ENCODE results near the gene HDGF. TPM values are rescaled to one million over a fixed set of nuclear protein-coding genes. Genes with fewer than 3 reads are reported as not detected.

Gene HDGF
- total and polyA plus RNA-seq, 9 of the 15 experiments (the other 6 are each of a cell fraction or from before 2014, with no cell fraction given), result 38.8 to 601 (median 400) TPM

GRCh38 chr1:156751757-156752481 lies 444 bp upstream of the HDGF start (continued):
- no peak for TF ChIP-seq MBD1 (CRISPR knock-in tag; IDR thresholded peaks at IDR 0.05)
- no peak for TF ChIP-seq HDAC2 (IDR thresholded peaks at IDR 0.05)
- peak; percentile 85 for TF ChIP-seq RB1 (IDR thresholded peaks at IDR 0.05; ENCODE audit: low read depth)
- TF ChIP-seq MGA (IDR thresholded peaks at IDR 0.05), result peak; percentile 36; the same call in 1 of the 2 replicates
- peak; percentile 86 for TF ChIP-seq HMGN3 (IDR thresholded peaks at IDR 0.05; ENCODE audit: borderline replicate concordance, extremely low read depth, insufficient read length, low read depth, low read length)
- TF ChIP-seq, protein P1, sequence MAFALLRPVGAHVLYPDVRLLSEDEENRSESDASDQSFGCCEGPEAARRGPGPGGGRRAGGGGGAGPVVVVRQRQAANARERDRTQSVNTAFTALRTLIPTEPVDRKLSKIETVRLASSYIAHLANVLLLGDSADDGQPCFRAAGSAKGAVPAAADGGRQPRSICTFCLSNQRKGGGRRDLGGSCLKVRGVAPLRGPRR (CRISPR knock-in tag; IDR thresholded peaks at IDR 0.05), result no peak
- no peak for TF ChIP-seq KLF16 (IDR thresholded peaks at IDR 0.05)
- no peak for TF ChIP-seq PURB (CRISPR knock-in tag; IDR thresholded peaks at IDR 0.05; ENCODE audit: low read depth)
- TF ChIP-seq ILK (tag; IDR thresholded peaks at IDR 0.05; ENCODE audit: borderline replicate concordance, low read depth), result no peak
- 0 out of 2 replicates have a peak, but pooled peaks have one; percentile 13 for TF ChIP-seq SRSF3 (IDR thresholded peaks at IDR 0.05; ENCODE audit: insufficient read depth, low read length)
- TF ChIP-seq KDM5B (IDR thresholded peaks at IDR 0.05; ENCODE audit: insufficient replicate concordance, low read depth, low read length), result peak; percentile 21
- no peak for TF ChIP-seq NCOA1 (IDR thresholded peaks at IDR 0.05; ENCODE audit: low read depth)
- TF ChIP-seq SNRNP70 (optimal IDR thresholded peaks at IDR 0.05; ENCODE audit: low read depth, low read length), result no peak
- no peak for TF ChIP-seq FOXA1 (IDR thresholded peaks at IDR 0.05; ENCODE audit: borderline replicate concordance)
- TF ChIP-seq YBX1 (IDR thresholded peaks at IDR 0.05), result no peak

Data from K562 (cell line).